IPS-20b (cell line): ENCODE measurements around the gene CAD.
"Not testable (repeated sequence)": the region's sequence is repeated elsewhere in the genome, so short reads cannot be mapped to it uniquely, and the experiment has no call there.

Source experiments
- H3K27ac ChIP-seq: one replicate; pipeline ENCODE4 v1.5.1; 2013; ENCODE audit warnings: low read length
- H3K27me3 ChIP-seq: 2 replicates; pipeline ENCODE4 v1.6.1; 2013; ENCODE audit warnings: mild to moderate bottlenecking, low read length, inconsistent platforms; ENCODE audit not compliant: insufficient read depth
- H3K36me3 ChIP-seq: 2 replicates; pipeline ENCODE4 v1.6.1; 2013; ENCODE audit warnings: low read depth, mild to moderate bottlenecking, inconsistent platforms, low read length, moderate library complexity; ENCODE audit not compliant: insufficient read depth
- H3K4me1 ChIP-seq: 2 replicates; pipeline ENCODE4 v1.6.1; 2013; ENCODE audit warnings: mild to moderate bottlenecking, control low read depth, inconsistent platforms, low read length, moderate library complexity; ENCODE audit not compliant: insufficient read depth
- H3K4me3 ChIP-seq: 2 replicates; pipeline ENCODE4 v1.5.1; 2013; ENCODE audit warnings: mild to moderate bottlenecking, low read length, inconsistent platforms
- H3K9ac ChIP-seq: 2 replicates; pipeline ENCODE4 v1.6.1; 2013; ENCODE audit warnings: low read depth, mild to moderate bottlenecking, inconsistent platforms, low read length, moderate library complexity
- H3K9me3 ChIP-seq: 2 replicates; pipeline ENCODE4 v1.6.1; 2013; ENCODE audit warnings: mild to moderate bottlenecking, low read depth, low read length, inconsistent platforms; ENCODE audit not compliant: insufficient read depth

CAD gene

GRCh38 chr2:27262379-27263286, 45.5 kb downstream of the CAD start, which contains the start of gene SLC30A3:
Gene SLC30A3, minus strand, starts transcription at chr2:27263047. Its CDS starts 141 bp downstream, at chr2:27262906.
- no peak within 1 kb of the TSS for H3K27ac ChIP-seq
- H3K36me3 ChIP-seq, result no peaks in the 10 kb centered on the region
- no peaks in the 10 kb centered on the region; the same call in 1 of the 2 replicates for H3K9me3 ChIP-seq
- H3K27me3 ChIP-seq, result peaks cover 81% of the 10 kb centered on the region
- peaks cover 6% of the 10 kb centered on the region; the same call in 1 of the 2 replicates for H3K4me1 ChIP-seq
- H3K4me3 ChIP-seq, result peak within 1 kb of the TSS; percentile 71
- H3K9ac ChIP-seq, result peak within 1 kb of the TSS; percentile 37; the same call in 1 of the 2 replicates

GRCh38 chr2:27263287-27264252, 46.4 kb downstream of the CAD start:
- Histone ChIP-seq H3K27me3 (peaks cover 84% of the 10 kb centered on the region), H3K9ac (no peak overlapping the region; the same call in 1 of the 2 replicates), H3K27ac (no peak overlapping the region), H3K9me3 (no peaks in the 10 kb centered on the region; the same call in 1 of the 2 replicates), H3K4me3 (peak overlapping the region; percentile 71), H3K4me1 (peaks cover 6% of the 10 kb centered on the region; the same call in 1 of the 2 replicates), H3K36me3 (no peaks in the 10 kb centered on the region)

- Histone ChIP-seq H3K4me1 (peaks cover 6% of the 10 kb centered on the region; the same call in 1 of the 2 replicates), H3K9ac (peak overlapping the region; percentile 71; the same call in 1 of the 2 replicates), H3K4me3 (peak overlapping the region; percentile 71), H3K27me3 (peaks cover 84% of the 10 kb centered on the region), H3K36me3 (no peaks in the 10 kb centered on the region), H3K27ac (no peak overlapping the region), H3K9me3 (no peaks in the 10 kb centered on the region; the same call in 1 of the 2 replicates)
Measured at GRCh38 chr2:27264253-27264752, 47.1 kb downstream of the CAD start.

- Histone ChIP-seq H3K4me1 (peaks cover 6% of the 10 kb centered on the region; the same call in 1 of the 2 replicates), H3K9ac (peak overlapping the region; percentile 71; the same call in 1 of the 2 replicates), H3K36me3 (no peaks in the 10 kb centered on the region), H3K9me3 (no peaks in the 10 kb centered on the region; the same call in 1 of the 2 replicates), H3K27me3 (peaks cover 78% of the 10 kb centered on the region), H3K27ac (no peak overlapping the region), H3K4me3 (peak overlapping the region; percentile 71)
Measured at GRCh38 chr2:27264753-27265535, 47.8 kb downstream of the CAD start.

- H3K9ac ChIP-seq, result no peak overlapping the region
- peaks cover 76% of the 10 kb centered on the region for H3K27me3 ChIP-seq
- H3K9me3 ChIP-seq, result no peaks in the 10 kb centered on the region; the same call in 1 of the 2 replicates
- peak overlapping the region; percentile 71; the same call in 1 of the 2 replicates for H3K4me3 ChIP-seq
- H3K27ac ChIP-seq, result no peak overlapping the region
- peaks cover 6% of the 10 kb centered on the region; the same call in 1 of the 2 replicates for H3K4me1 ChIP-seq
- no peaks in the 10 kb centered on the region for H3K36me3 ChIP-seq
Measured at GRCh38 chr2:27265536-27265870, 48.3 kb downstream of the CAD start.

GRCh38 chr2:27268296-27268695, 51.1 kb downstream of the CAD start:
- not testable (repeated sequence) for H3K4me1 ChIP-seq, H3K4me3 ChIP-seq, H3K9me3 ChIP-seq, H3K36me3 ChIP-seq, H3K27ac ChIP-seq, H3K9ac ChIP-seq
- peaks cover 48% of the 10 kb centered on the region for H3K27me3 ChIP-seq

- no peaks in the 10 kb centered on the region; the same call in 1 of the 2 replicates for H3K4me1 ChIP-seq
- no peaks in the 10 kb centered on the region for H3K36me3 ChIP-seq
- peaks cover 30% of the 10 kb centered on the region for H3K27me3 ChIP-seq
- H3K4me3 ChIP-seq, result no peak overlapping the region
- H3K9ac ChIP-seq, result no peak overlapping the region
- H3K9me3 ChIP-seq, result no peaks in the 10 kb centered on the region
- H3K27ac ChIP-seq, result no peak overlapping the region
Measured at GRCh38 chr2:27270131-27270530, 53.0 kb downstream of the CAD start.

GRCh38 chr2:27270670-27271069, 53.5 kb downstream of the CAD start:
- Histone ChIP-seq H3K36me3 (no peaks in the 10 kb centered on the region), H3K27me3 (peaks cover 24% of the 10 kb centered on the region), H3K9me3 (no peaks in the 10 kb centered on the region), H3K9ac (no peak overlapping the region), H3K27ac (no peak overlapping the region), H3K4me3 (no peak overlapping the region), H3K4me1 (no peaks in the 10 kb centered on the region; the same call in 1 of the 2 replicates)

GRCh38 chr2:27271631-27272340, 54.6 kb downstream of the CAD start:
- Histone ChIP-seq H3K9me3 (no peaks in the 10 kb centered on the region), H3K27ac (no peak overlapping the region), H3K4me1 (no peaks in the 10 kb centered on the region), H3K36me3 (no peaks in the 10 kb centered on the region), H3K4me3 (no peak overlapping the region), H3K27me3 (peaks cover 14% of the 10 kb centered on the region), H3K9ac (no peak overlapping the region)
